HUDEP-2 (cell line): Measurements from ENCODE around the gene PDPK1.
"Not testable (repeated sequence)": the region's sequence is repeated elsewhere in the genome, so short reads cannot be mapped to it uniquely, and the experiment has no call there.

ENCODE experiments used
- DNase-seq, 76 experiments: peaks; one replicate each; lab custom pipeline; 2025; ENCODE audit not compliant: unreplicated experiment in 76 of 76; lab: John Stamatoyannopoulos, UW

Gene PDPK1

GRCh38 chr16:2539192-2539844 is 1.5 kb downstream of the PDPK1 start:
- DNase-seq, result peak in 10 of 76 experiments; percentile 9 to 24 (median 16)

GRCh38 chr16:2539845-2540458 is 2.1 kb downstream of the PDPK1 start:
- DNase-seq, result peak in 10 of 76 experiments; percentile 9 to 28 (median 14)

GRCh38 chr16:2540912-2541311 is 3.1 kb downstream of the PDPK1 start:
- DNase-seq, result not testable (repeated sequence)

- not testable (repeated sequence) for DNase-seq
Measured at GRCh38 chr16:2541409-2541808, 3.6 kb downstream of the PDPK1 start.

GRCh38 chr16:2543771-2544170 is 6.0 kb downstream of the PDPK1 start:
- DNase-seq, result not testable (repeated sequence)

GRCh38 chr16:2550283-2550878 is 12.6 kb downstream of the PDPK1 start:
- not testable (repeated sequence) for DNase-seq

- not testable (repeated sequence) for DNase-seq
Measured at GRCh38 chr16:2551420-2551889, 13.6 kb downstream of the PDPK1 start.

GRCh38 chr16:2554709-2555425 is 17.0 kb downstream of the PDPK1 start:
- DNase-seq, result not testable (repeated sequence)

- not testable (repeated sequence) for DNase-seq
Measured at GRCh38 chr16:2557150-2557549, 19.3 kb downstream of the PDPK1 start.

GRCh38 chr16:2560131-2560797 is 22.4 kb downstream of the PDPK1 start:
- DNase-seq, result not testable (repeated sequence)

GRCh38 chr16:2560798-2561133 is 22.9 kb downstream of the PDPK1 start:
- not testable (repeated sequence) for DNase-seq

- DNase-seq, result not testable (repeated sequence)
Measured at GRCh38 chr16:2567506-2567905, 29.7 kb downstream of the PDPK1 start.

GRCh38 chr16:2568573-2568972 is 30.8 kb downstream of the PDPK1 start:
- DNase-seq, result not testable (repeated sequence)

GRCh38 chr16:2572704-2573103 is 34.9 kb downstream of the PDPK1 start:
- not testable (repeated sequence) for DNase-seq

- DNase-seq, result not testable (repeated sequence)
Measured at GRCh38 chr16:2575839-2576238, 38.0 kb downstream of the PDPK1 start.

GRCh38 chr16:2577044-2577443 is 39.2 kb downstream of the PDPK1 start:
- not testable (repeated sequence) for DNase-seq

- not testable (repeated sequence) for DNase-seq
Measured at GRCh38 chr16:2578905-2579304, 41.1 kb downstream of the PDPK1 start.

- not testable (repeated sequence) for DNase-seq
Measured at GRCh38 chr16:2580143-2580542, 42.3 kb downstream of the PDPK1 start.

GRCh38 chr16:2580818-2581217 is 43.0 kb downstream of the PDPK1 start:
- DNase-seq, result not testable (repeated sequence)
